ENCODE measurements around the gene TNIP3. TPM values are rescaled to one million over a fixed set of nuclear protein-coding genes. Genes with fewer than 3 reads are reported as not detected.
A peak's percentile ranks its signal among the peaks of the same experiment; 100 is the strongest.

Gene TNIP3
- polyA plus RNA-seq, 1 experiment = 0.20 TPM

GRCh38 chr4:121151942-121152341 is 12.2 kb downstream of the TNIP3 start:
- ChIA-PET POLR2A (interaction anchor here (0.6 kb wide), 1 partner anchor 1077 kb away, joined by 3 read pairs; no protein-coding TSS in a partner anchor), CTCF (interaction anchor here (1.0 kb wide), 1 partner anchor 98 kb away, joined by 4 read pairs; no protein-coding TSS in a partner anchor)
- no peak for TF ChIP-seq CTCF (IDR thresholded peaks at IDR 0.05; ENCODE audit: insufficient read depth, low read depth, low read length)
- H3K27me3 ChIP-seq (ENCODE audit: control insufficient read depth, insufficient read depth, low read length) = no peaks in the 10 kb centered on the region
- H3K36me3 ChIP-seq (ENCODE audit: control insufficient read depth, insufficient read depth, low read length) = no peaks in the 10 kb centered on the region
- DNase-seq (ENCODE audit: low read depth) = no peak
- H3K4me3 ChIP-seq (ENCODE audit: low read depth, low read length) = no peak overlapping the region

GRCh38 chr4:121150486-121150885 is 13.6 kb downstream of the TNIP3 start:
- Histone ChIP-seq H3K36me3 (ENCODE audit: control insufficient read depth, insufficient read depth, low read length) (no peaks in the 10 kb centered on the region), H3K27me3 (ENCODE audit: control insufficient read depth, insufficient read depth, low read length) (no peaks in the 10 kb centered on the region), H3K4me3 (ENCODE audit: low read depth, low read length) (no peak overlapping the region)
- ChIA-PET POLR2A (no interaction called here), CTCF (no interaction called here)
- TF ChIP-seq CTCF (IDR thresholded peaks at IDR 0.05; ENCODE audit: insufficient read depth, low read depth, low read length) = no peak
- DNase-seq (ENCODE audit: low read depth) = no peak

GRCh38 chr4:121150003-121150402 is 14.1 kb downstream of the TNIP3 start:
- POLR2A ChIA-PET = no interaction called here
- no peak for DNase-seq (ENCODE audit: low read depth)

GRCh38 chr4:121148621-121149020 is 15.5 kb downstream of the TNIP3 start:
- ChIA-PET POLR2A (interaction anchor here (0.6 kb wide), 1 partner anchor 1066 kb away, joined by 4 read pairs; no protein-coding TSS in a partner anchor), CTCF (no interaction called here)
- Histone ChIP-seq H3K36me3 (ENCODE audit: control insufficient read depth, insufficient read depth, low read length) (no peaks in the 10 kb centered on the region), H3K4me3 (ENCODE audit: low read depth, low read length) (no peak overlapping the region), H3K27me3 (ENCODE audit: control insufficient read depth, insufficient read depth, low read length) (no peaks in the 10 kb centered on the region)
- no peak for TF ChIP-seq CTCF (IDR thresholded peaks at IDR 0.05; ENCODE audit: insufficient read depth, low read depth, low read length)
- no peak for DNase-seq (ENCODE audit: low read depth)

More at GRCh38 chr4:121150003-121150402, 14.1 kb downstream of the TNIP3 start:
- Histone ChIP-seq H3K4me3 (ENCODE audit: low read depth, low read length) (no peak overlapping the region), H3K27me3 (ENCODE audit: control insufficient read depth, insufficient read depth, low read length) (no peaks in the 10 kb centered on the region), H3K36me3 (ENCODE audit: control insufficient read depth, insufficient read depth, low read length) (no peaks in the 10 kb centered on the region)
- CTCF ChIA-PET = no interaction called here
- no peak for TF ChIP-seq CTCF (IDR thresholded peaks at IDR 0.05; ENCODE audit: insufficient read depth, low read depth, low read length)

- Histone ChIP-seq H3K27me3 (ENCODE audit: control insufficient read depth, insufficient read depth, low read length) (no peaks in the 10 kb centered on the region), H3K4me3 (ENCODE audit: low read depth, low read length) (no peak overlapping the region), H3K36me3 (ENCODE audit: control insufficient read depth, insufficient read depth, low read length) (no peaks in the 10 kb centered on the region)
- ChIA-PET POLR2A (no interaction called here), CTCF (no interaction called here)
- DNase-seq (ENCODE audit: low read depth) = peak; percentile 67
- TF ChIP-seq CTCF (IDR thresholded peaks at IDR 0.05; ENCODE audit: insufficient read depth, low read depth, low read length) = no peak
These were observed 16.1 kb downstream of the TNIP3 start for GRCh38 chr4:121148000-121148399.

Measured in BJ (cell line).